DND-41 (cell line): Measurements from ENCODE around the gene MYADM.

Experiments used
- CTCF ChIP-seq: IDR thresholded peaks from 2 replicates; pipeline ENCODE4 v1.5.1; 2012; ENCODE audit warnings: borderline replicate concordance, low read length, moderate library complexity, mild to moderate bottlenecking; ENCODE audit not compliant: poor library complexity, severe bottlenecking; ENCODE audit errors: extremely low read depth
- EZH2 ChIP-seq: IDR thresholded peaks from 3 replicates; pipeline ENCODE4 v1.6.1; 2012; ENCODE audit warnings: borderline replicate concordance, low read depth, mild to moderate bottlenecking, moderate library complexity, low read length, inconsistent platforms; ENCODE audit not compliant: severe bottlenecking

GRCh38 chr19:53868091-53868891 is 608 bp downstream of the MYADM start:
- TF ChIP-seq CTCF (no peak), EZH2 (no peak)
